ENCODE data around the gene CDYL2.

- TF ChIP-seq TAF1 (IDR thresholded peaks at IDR 0.05; ENCODE audit: borderline replicate concordance, insufficient read depth, low read length) (no peak), POLR2AphosphoS5 (IDR thresholded peaks at IDR 0.05; ENCODE audit: low read depth, low read length) (no peak; the same call in 1 of the 2 replicates)
These were observed 188.7 kb downstream of the CDYL2 start for GRCh38 chr16:80615735-80616134.
